Keratinocyte (primary cell): Measurements from ENCODE around the gene C2CD3. TPM values are rescaled to one million over a fixed set of nuclear protein-coding genes. Genes with fewer than 3 reads are reported as not detected.

Source experiments
- DNase-seq: peaks from one replicate; pipeline ENCODE4 v3.0.0-alpha.2; 2011; ENCODE audit warnings: low read depth, missing footprints, low spot score
- FAIRE-seq: peaks from 2 replicates; lab custom pipeline; 2011; peaks lifted over from hg19 to GRCh38; lab: Jason Lieb, UNC
- H2AFZ ChIP-seq: 2 replicates; pipeline ENCODE4 v1.6.0; 2012; ENCODE audit warnings: low read length, control low read depth, inconsistent platforms; ENCODE audit not compliant: control insufficient read depth
- H3K27ac ChIP-seq: 2 replicates; pipeline ENCODE4 v1.5.1; 2011; ENCODE audit warnings: low read length; ENCODE audit not compliant: control insufficient read depth, insufficient read depth
- H3K27me3 ChIP-seq: 3 replicates; pipeline ENCODE4 v1.6.0; 2011; ENCODE audit warnings: low read length; ENCODE audit not compliant: control insufficient read depth, insufficient read depth; ENCODE audit errors: extremely low read depth
- H3K36me3 ChIP-seq, 2 experiments: 2 replicates in 1 of 2; 3 replicates in 1 of 2; pipeline ENCODE4 v1.5.1; 2011; ENCODE audit warnings: low read length in 2 of 2, mild to moderate bottlenecking in 1 of 2; ENCODE audit not compliant: control insufficient read depth in 2 of 2, insufficient read depth in 2 of 2; ENCODE audit errors: extremely low read depth in 1 of 2
- H3K4me1 ChIP-seq: 3 replicates; pipeline ENCODE4 v1.5.1; 2011; ENCODE audit warnings: low read length; ENCODE audit not compliant: control insufficient read depth, insufficient read depth; ENCODE audit errors: extremely low read depth
- H3K4me2 ChIP-seq: 3 replicates; pipeline ENCODE4 v1.6.0; 2011; ENCODE audit warnings: low read depth, low read length; ENCODE audit not compliant: control insufficient read depth, insufficient read depth; ENCODE audit errors: extremely low read depth
- H3K4me3 ChIP-seq, 3 experiments: fragments of 200-600 bp in 1 of 3; sonication (generic) in 1 of 3; 2 replicates in 2 of 3; 3 replicates in 1 of 3; pipeline ENCODE4 v1.5.1; 2011 to 2016; ENCODE audit warnings: low read length in 3 of 3, mild to moderate bottlenecking in 3 of 3, control low read depth in 2 of 3, inconsistent platforms in 1 of 3, low read depth in 1 of 3, mixed read lengths in 1 of 3, mixed run types in 1 of 3, moderate library complexity in 1 of 3; ENCODE audit not compliant: control insufficient read depth in 2 of 3, insufficient read depth in 2 of 3; ENCODE audit errors: extremely low read depth in 1 of 3
- H3K79me2 ChIP-seq: 2 replicates; pipeline ENCODE4 v1.6.0; 2012; ENCODE audit warnings: low read length; ENCODE audit not compliant: control insufficient read depth, insufficient read depth
- H3K9ac ChIP-seq: 3 replicates; pipeline ENCODE4 v1.6.0; 2011; ENCODE audit warnings: low read length; ENCODE audit not compliant: control insufficient read depth, insufficient read depth; ENCODE audit errors: extremely low read depth
- H3K9me1 ChIP-seq: 3 replicates; pipeline ENCODE4 v1.6.0; 2011; ENCODE audit warnings: low read length; ENCODE audit not compliant: control insufficient read depth, insufficient read depth; ENCODE audit errors: extremely low read depth
- H3K9me3 ChIP-seq: 2 replicates; pipeline ENCODE4 v1.5.1; 2012; ENCODE audit warnings: low read depth, low read length; ENCODE audit not compliant: control insufficient read depth
- H4K20me1 ChIP-seq: 3 replicates; pipeline ENCODE4 v1.6.0; 2011; ENCODE audit warnings: low read length; ENCODE audit not compliant: control insufficient read depth, insufficient read depth; ENCODE audit errors: extremely low read depth
- CTCF ChIP-seq, 3 experiments: IDR thresholded peaks in 1 of 3; conservative IDR thresholded peaks in 1 of 3; optimal IDR thresholded peaks in 1 of 3; 2 replicates in 2 of 3; 3 replicates in 1 of 3; pipeline versions ENCODE3 to v1.5.1; 2011; ENCODE audit warnings: low read length in 3 of 3, mild to moderate bottlenecking in 3 of 3, moderate library complexity in 2 of 3, control low read depth in 1 of 3, inconsistent platforms in 1 of 3; ENCODE audit not compliant: insufficient read depth in 2 of 3; ENCODE audit errors: extremely low read depth in 1 of 3
- EZH2 ChIP-seq: IDR thresholded peaks from one replicate; pipeline ENCODE4 v1.6.1; 2012; ENCODE audit warnings: inconsistent platforms, mild to moderate bottlenecking, low read length, moderate library complexity
- dilution Hi-C: fragments of 300-500 bp; cut with MboI; formaldehyde crosslinking; loops from one replicate; pipeline ENCODE4 v1.7.0; 2020; ENCODE audit warnings: low sequenced_read_pairs; ENCODE audit not compliant: extremely low pct_ligation_motif_present
- polyA minus RNA-seq, 3 experiments: library from RNA; depleted of rRNA, polyadenylated mRNA; stranded (reverse); fragments of >200 nt; gene quantifications; 1 replicate in 1 of 3; 2 replicates in 1 of 3; 3 replicates in 1 of 3; pipeline ENCODE4 v1.2.3, GENCODE V29; 2011
- polyA plus RNA-seq, 5 experiments: library from polyadenylated mRNA; depleted of rRNA in 3 of 5; stranded (reverse) in 3 of 5; stranded (forward) in 1 of 5; unstranded in 1 of 5; fragments of >200 nt; gene quantifications; 1 replicate in 1 of 5; 2 replicates in 3 of 5; 3 replicates in 1 of 5; pipeline versions ENCODE4 v1.2.1 to v1.2.3, GENCODE V29; 2011 to 2012; ENCODE audit warnings: missing spikeins in 2 of 5, low read depth in 1 of 5, low replicate concordance in 1 of 5

The C2CD3 gene
- 6.7 to 9.8 TPM (median 9.3 TPM) in 3 replicates for polyA plus RNA-seq
- polyA plus RNA-seq (2011; ENCODE audit: low read depth): 3.3 TPM
- polyA plus RNA-seq (2011; cell fraction: cytosol; rRNA removed): 4.4 and 7.2 TPM in 2 replicates
- 15.4 and 20.4 TPM in 2 replicates for polyA plus RNA-seq (2011; cell fraction: nucleus; rRNA removed)
- 6.5 and 7.3 TPM in 2 replicates for polyA plus RNA-seq (2012; ENCODE audit: low replicate concordance)
- polyA minus RNA-seq: 22.1 to 30.1 TPM (median 26.9 TPM) in 3 replicates
- polyA minus RNA-seq (2011; cell fraction: cytosol; rRNA and poly(A)+ RNA removed): 12.7 TPM
- polyA minus RNA-seq (2011; cell fraction: nucleus; rRNA and poly(A)+ RNA removed): 20.9 and 35.4 TPM in 2 replicates

GRCh38 chr11:74170694-74171629 is at the start of gene C2CD3, which contains the start of gene PPME1:
Gene C2CD3, minus strand, starts transcription at chr11:74171002. Its CDS starts 210 bp downstream, at chr11:74170792.
Gene PPME1, plus strand, starts transcription at chr11:74171289. Its CDS starts 133 bp downstream, at chr11:74171422.
- Histone ChIP-seq H2AFZ (peak within 1 kb of the TSS; percentile 97), H4K20me1 (no peaks in the 10 kb centered on the region), H3K9ac (peak within 1 kb of the TSS; percentile 91), H3K27ac (peak within 1 kb of the TSS; percentile 84), H3K79me2 (peaks cover 57% of the 10 kb centered on the region), H3K9me1 (no peaks in the 10 kb centered on the region), H3K9me3 (no peaks in the 10 kb centered on the region), H3K4me2 (peak within 1 kb of the TSS; percentile 98), H3K4me3 (peak within 1 kb of the TSS; percentile 85 to 94 (median 89)), H3K36me3 (peaks cover 0 to 3% of the 10 kb centered on the region in 2 experiments), H3K4me1 (peaks cover 15% of the 10 kb centered on the region), H3K27me3 (no peaks in the 10 kb centered on the region)
- peak; percentile 88 for FAIRE-seq
- TF ChIP-seq EZH2: no peak
- TF ChIP-seq CTCF (optimal IDR thresholded peaks at IDR 0.05 in 1 of 3, IDR thresholded peaks at IDR 0.05 in 1 of 3, conservative IDR thresholded peaks at IDR 0.05 in 1 of 3; ENCODE audit: extremely low read depth in 1 of 3, insufficient read depth in 2 of 3, low read length in 3 of 3): peak; percentile 27 to 51 (median 33)
- peak; percentile 95 for DNase-seq
- dilution Hi-C loops: no loop called here

GRCh38 chr11:74220376-74220775 is 49.6 kb upstream of the C2CD3 start:
- H2AFZ ChIP-seq: no peak overlapping the region
- H3K9me3 ChIP-seq: no peaks in the 10 kb centered on the region
- H3K4me2 ChIP-seq: no peak overlapping the region
- FAIRE-seq (no peak), DNase-seq (no peak)
- no peak for TF ChIP-seq CTCF (optimal IDR thresholded peaks at IDR 0.05 in 1 of 3, IDR thresholded peaks at IDR 0.05 in 1 of 3, conservative IDR thresholded peaks at IDR 0.05 in 1 of 3; ENCODE audit: extremely low read depth in 1 of 3, insufficient read depth in 2 of 3, low read length in 3 of 3)
- TF ChIP-seq EZH2: no peak
- dilution Hi-C loops: no loop called here
- no peak overlapping the region for H3K9ac ChIP-seq
- no peaks in the 10 kb centered on the region for H4K20me1 ChIP-seq
- H3K9me1 ChIP-seq: no peaks in the 10 kb centered on the region
- no peaks in the 10 kb centered on the region for H3K27me3 ChIP-seq
- no peak overlapping the region for H3K27ac ChIP-seq
- no peaks in the 10 kb centered on the region for H3K79me2 ChIP-seq
- no peaks in the 10 kb centered on the region for H3K4me1 ChIP-seq
- no peaks in the 10 kb centered on the region for H3K36me3 ChIP-seq
- no peak overlapping the region for H3K4me3 ChIP-seq
